HG02938 (cell line): ENCODE data around the gene ARHGAP10.

Experiments used
- ATAC-seq: cut with Tn5 transposase; IDR thresholded peaks from one replicate; pipeline ENCODE4 v1.9.1; 2021; ENCODE audit warnings: mild to moderate bottlenecking, moderate library complexity; ENCODE audit not compliant: unreplicated experiment

The ARHGAP10 gene

DNA sequence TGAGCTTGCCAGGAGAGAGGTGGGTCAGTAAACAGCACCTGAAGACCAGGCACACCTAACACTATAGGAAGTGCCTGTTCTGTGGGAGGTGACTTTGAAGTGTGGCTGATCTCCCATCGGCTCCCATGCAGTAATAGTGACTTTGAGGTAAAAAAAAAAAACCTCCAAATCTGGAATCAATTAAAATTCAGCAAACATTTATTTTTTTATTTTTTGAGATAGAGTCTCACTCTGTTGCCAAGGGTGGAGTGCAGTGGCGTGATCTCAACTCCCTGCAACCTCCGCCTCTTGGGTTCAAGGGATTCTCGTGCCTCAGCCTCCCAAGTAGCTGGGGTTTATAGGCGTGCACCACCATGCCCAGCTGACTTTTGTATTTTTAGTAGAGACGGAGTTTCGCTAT lies 32.4 kb downstream of the ARHGAP10 start:
- no peak for ATAC-seq

DNA sequence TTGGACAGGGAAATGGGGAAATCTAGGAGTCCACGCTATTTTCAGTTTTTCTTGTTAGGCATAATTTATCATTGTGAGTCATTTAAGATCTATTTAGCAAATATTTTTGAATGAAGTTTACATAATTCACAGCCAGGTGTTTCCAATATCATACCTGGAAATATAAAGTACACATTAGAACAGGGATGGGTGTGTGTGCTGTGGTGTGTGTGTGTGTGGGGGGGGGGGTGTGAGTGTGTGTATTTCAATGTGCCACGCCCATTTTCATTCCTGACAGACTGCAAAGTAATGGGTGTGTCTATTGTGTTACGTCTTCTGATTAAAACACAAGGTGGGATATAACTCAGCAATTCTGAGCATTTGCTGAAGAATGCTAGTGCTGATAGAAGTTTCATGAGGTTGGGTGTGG lies 33.2 kb downstream of the ARHGAP10 start:
- ATAC-seq, result no peak

- ATAC-seq, result no peak
Observed at GRCh38 chr4:147768113-147768512, 36.2 kb downstream of the ARHGAP10 start.

GRCh38 chr4:147769386-147769785 lies 37.5 kb downstream of the ARHGAP10 start:
- no peak for ATAC-seq

- ATAC-seq, result no peak
Observed at GRCh38 chr4:147770831-147771230, 38.9 kb downstream of the ARHGAP10 start.

GRCh38 chr4:147772056-147772455 lies 40.2 kb downstream of the ARHGAP10 start:
- ATAC-seq, result no peak

DNA sequence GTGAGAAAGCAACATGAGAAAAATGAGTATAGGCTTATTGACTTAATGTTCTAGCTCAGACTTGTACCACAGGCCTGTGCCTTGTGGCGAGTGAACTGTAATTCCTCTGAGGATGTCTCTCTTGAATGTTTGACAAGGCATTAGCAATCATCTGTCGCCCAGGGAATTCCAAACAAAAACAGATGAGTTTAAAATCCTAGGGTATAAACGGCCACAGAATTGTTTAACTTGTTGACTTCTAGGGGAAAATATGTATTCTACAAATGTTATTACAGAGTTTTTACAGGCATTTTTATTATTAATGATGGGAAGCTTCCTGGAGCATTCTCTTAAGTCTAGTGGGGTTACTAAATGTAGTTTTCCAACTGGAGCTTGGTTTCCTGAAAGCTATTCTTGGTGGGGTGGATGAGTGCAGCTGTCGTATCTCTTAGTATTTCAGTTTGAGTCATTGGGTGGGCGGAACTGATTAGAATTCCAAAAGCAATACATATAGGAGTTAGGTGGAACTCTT lies 40.6 kb downstream of the ARHGAP10 start:
- no peak for ATAC-seq

- no peak for ATAC-seq
Observed at GRCh38 chr4:147773261-147774184, 41.6 kb downstream of the ARHGAP10 start.

- ATAC-seq, result no peak
Observed at GRCh38 chr4:147776716-147777115, 44.8 kb downstream of the ARHGAP10 start.

- ATAC-seq, result no peak
Observed at GRCh38 chr4:147777456-147778091, 45.7 kb downstream of the ARHGAP10 start.

DNA sequence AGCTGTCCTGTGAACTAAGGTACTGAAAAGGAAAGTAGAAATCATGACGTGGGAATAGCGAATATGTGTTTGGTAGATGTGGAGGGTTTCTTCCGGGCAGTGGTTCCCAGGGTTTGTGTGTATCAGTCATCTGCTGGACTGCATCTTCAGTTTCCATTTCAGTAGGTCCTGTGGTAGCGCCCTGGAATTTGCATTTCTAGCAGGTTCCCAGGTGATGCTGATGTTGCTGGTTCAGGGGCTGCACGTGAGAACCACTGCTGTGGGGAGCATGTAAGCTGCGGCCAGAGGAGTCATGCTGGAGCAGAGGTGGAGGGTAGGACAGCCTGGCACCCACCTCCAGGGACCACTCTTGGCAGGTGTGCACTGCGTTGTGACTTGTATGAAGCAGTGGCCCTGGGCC lies 47.1 kb downstream of the ARHGAP10 start:
- peak; percentile 62 for ATAC-seq

DNA sequence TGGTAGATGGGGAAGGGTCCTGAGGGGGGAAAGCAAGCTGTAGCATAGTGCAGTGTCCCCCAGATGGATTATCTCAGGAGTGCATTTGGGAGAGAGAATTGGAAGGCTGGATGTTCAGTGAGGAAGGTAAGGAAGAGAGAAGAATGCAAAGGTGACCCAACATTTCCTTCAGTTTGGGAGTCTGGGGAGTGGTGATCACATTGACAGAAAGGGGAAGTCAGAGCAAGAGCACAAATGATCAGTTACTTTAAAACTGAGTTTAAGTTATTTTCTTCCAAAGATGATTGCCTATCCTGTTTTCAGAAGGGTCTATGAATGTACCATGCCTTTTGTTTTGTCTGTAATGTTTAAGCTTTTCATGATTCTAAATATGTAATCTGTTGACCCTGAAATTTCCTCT lies 47.6 kb downstream of the ARHGAP10 start:
- ATAC-seq, result no peak

DNA sequence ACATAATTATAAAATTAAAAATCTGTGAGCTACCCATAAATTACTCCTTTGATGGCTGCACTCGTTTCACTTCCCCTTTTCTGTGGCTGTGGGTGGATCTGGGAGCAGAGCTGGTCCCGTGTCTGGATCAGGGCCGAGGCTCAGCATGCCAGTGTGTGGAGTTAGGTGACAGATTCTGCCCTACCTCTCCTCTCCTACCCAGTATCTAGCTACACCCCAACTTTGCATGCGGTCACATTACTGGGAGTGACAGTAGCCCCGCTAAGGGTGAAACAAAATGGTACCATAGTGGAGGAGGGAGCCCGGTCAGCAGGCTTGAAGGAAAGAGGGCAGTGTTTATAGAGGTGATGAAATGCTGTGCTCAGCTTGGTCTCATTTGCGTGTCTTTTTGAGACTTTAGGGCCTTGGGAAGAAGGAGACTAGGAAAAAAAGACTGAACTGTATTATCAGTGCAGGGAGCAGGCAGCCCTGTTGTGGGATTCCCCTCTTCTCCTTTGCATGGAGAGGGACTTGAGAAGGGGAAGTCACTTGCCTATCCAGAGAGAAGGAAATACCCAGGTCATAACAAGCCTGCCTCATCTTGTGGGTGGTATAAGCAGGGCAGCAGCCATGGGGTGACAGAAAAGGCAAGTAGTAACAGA lies 48.4 kb downstream of the ARHGAP10 start:
- peak; percentile 39 for ATAC-seq

GRCh38 chr4:147782087-147782781 lies 50.3 kb downstream of the ARHGAP10 start:
- no peak for ATAC-seq

GRCh38 chr4:147785129-147785528 lies 53.2 kb downstream of the ARHGAP10 start:
- no peak for ATAC-seq

GRCh38 chr4:147786031-147786430 lies 54.1 kb downstream of the ARHGAP10 start:
- peak; percentile 91 for ATAC-seq

GRCh38 chr4:147786531-147786930 lies 54.6 kb downstream of the ARHGAP10 start:
- ATAC-seq, result no peak

GRCh38 chr4:147787204-147787603 lies 55.3 kb downstream of the ARHGAP10 start:
- ATAC-seq, result no peak

DNA sequence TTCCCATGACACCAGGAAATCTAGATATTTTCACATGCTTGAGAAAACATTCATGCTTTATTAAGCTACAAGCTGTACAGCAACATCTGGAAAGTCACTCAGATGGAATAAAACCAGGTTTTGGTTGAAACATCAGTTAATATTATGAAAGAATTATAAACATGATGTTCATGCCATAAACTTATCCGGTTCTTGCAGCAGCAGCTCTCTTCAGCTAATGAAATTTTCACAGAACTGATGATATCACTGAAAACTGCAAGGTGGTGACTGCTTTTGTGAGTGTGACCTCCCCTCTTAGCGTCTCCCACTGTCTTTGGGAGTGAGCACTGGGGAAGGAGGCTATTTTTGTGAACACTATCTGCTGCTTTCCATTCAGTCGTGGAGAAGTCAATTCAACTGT lies 56.9 kb downstream of the ARHGAP10 start:
- no peak for ATAC-seq

GRCh38 chr4:147789596-147789995 lies 57.7 kb downstream of the ARHGAP10 start:
- ATAC-seq, result no peak

DNA sequence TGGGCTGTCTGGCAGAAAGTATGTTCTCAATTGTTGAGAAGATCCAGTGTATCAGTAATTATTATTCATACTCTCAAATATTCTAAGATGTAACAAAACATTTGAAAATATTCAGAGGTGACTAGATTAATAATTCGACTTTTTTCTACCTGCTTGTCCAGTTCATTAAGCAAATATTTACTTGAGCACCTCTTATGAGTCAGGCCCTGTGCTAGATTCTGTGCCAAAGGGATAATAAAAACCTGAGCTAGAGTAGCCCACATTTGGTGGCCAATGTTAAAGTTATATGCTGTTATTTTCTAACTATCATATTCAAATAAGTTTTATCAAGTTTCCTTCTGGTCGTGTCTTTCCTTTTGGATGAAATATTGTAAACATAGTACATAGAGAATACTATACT lies 58.5 kb downstream of the ARHGAP10 start:
- ATAC-seq, result no peak
